GM12878 (cell line): Measurements from ENCODE around the gene ELFN2. TPM values are rescaled to one million over a fixed set of nuclear protein-coding genes. Genes with fewer than 3 reads are reported as not detected.

Experiments used
- ATAC-seq: fragments of 200-7000 bp; cut with Tn5 transposase; 3 replicates; pipeline ENCODE4 v1.9.1; 2020; ENCODE audit warnings: mild to moderate bottlenecking, moderate library complexity
- BruUV-seq: library from RNA; stranded (reverse); fragments of 400-500 nt; replicated peaks from 2 replicates; lab custom pipeline; 2021; lab: Mats Ljungman, UMichigan
- CTCF ChIA-PET: fragments of 300-600 bp; sonication (Branson Sonifier 250); formaldehyde crosslinking; extraction: SDS; loops from one replicate; lab custom pipeline; 2021; ENCODE audit warnings: inconsistent platforms; lab: Yijun Ruan, JAX
- POLR2A ChIA-PET: fragments of 350-600 bp; formaldehyde crosslinking; extraction: SDS; loops from one replicate; lab custom pipeline; 2021; ENCODE audit warnings: inconsistent platforms; lab: Charles Lee
- RAD21 ChIA-PET: fragments of 300-600 bp; sonication (Branson Sonifier 250); formaldehyde crosslinking; loops from one replicate; lab custom pipeline; 2023; ENCODE audit warnings: antibody characterized with exemption; ENCODE audit not compliant: unreplicated experiment; lab: Charles Lee
- SMC1A ChIA-PET: fragments of 300-600 bp; sonication (Branson Sonifier 250); formaldehyde crosslinking; loops from one replicate; lab custom pipeline; 2023; ENCODE audit not compliant: unreplicated experiment, uncharacterized antibody; lab: Charles Lee
- DNase-seq: peaks from one replicate; pipeline ENCODE4 v3.0.0-alpha.2; 2011; ENCODE audit warnings: low read depth, low spot score
- FAIRE-seq: peaks from 3 replicates; lab custom pipeline; 2011; peaks lifted over from hg19 to GRCh38; lab: Jason Lieb, UNC
- H2AFZ ChIP-seq: 2 replicates; pipeline ENCODE4 v1.6.0; 2011; ENCODE audit warnings: low read depth, low read length, control low read depth; ENCODE audit not compliant: control insufficient read depth
- H3K27ac ChIP-seq: 2 replicates; pipeline ENCODE4 v1.5.1; 2011; ENCODE audit warnings: control low read depth; ENCODE audit not compliant: control insufficient read depth, insufficient read depth
- H3K27me3 ChIP-seq, 2 experiments: replicated peaks in 1 of 2; 2 replicates each; pipeline versions ENCODE4 v1.6.0 to v1.6.1; 2011; ENCODE audit warnings: low read length in 1 of 2; ENCODE audit not compliant: control insufficient read depth in 2 of 2, insufficient read depth in 2 of 2
- H3K36me3 ChIP-seq, 2 experiments: 2 replicates each; pipeline ENCODE4 v1.5.1; 2011; ENCODE audit warnings: low read length in 1 of 2; ENCODE audit not compliant: control insufficient read depth in 2 of 2, insufficient read depth in 2 of 2
- H3K4me1 ChIP-seq: 2 replicates; pipeline ENCODE4 v1.6.1; 2011; ENCODE audit warnings: mild to moderate bottlenecking, low read length, moderate library complexity, mixed read lengths; ENCODE audit not compliant: control insufficient read depth, insufficient read depth
- H3K4me2 ChIP-seq: 2 replicates; pipeline ENCODE4 v1.6.0; 2011; ENCODE audit warnings: control low read depth; ENCODE audit not compliant: control insufficient read depth, insufficient read depth
- H3K4me3 ChIP-seq: fragments of 200-600 bp; sonication (generic); 2 replicates; pipeline ENCODE4 v1.5.1; 2016
- H3K79me2 ChIP-seq: 2 replicates; pipeline ENCODE4 v1.6.0; 2011; ENCODE audit warnings: low read length; ENCODE audit not compliant: control insufficient read depth, insufficient read depth
- H3K9ac ChIP-seq: 2 replicates; pipeline ENCODE4 v1.8.0; 2011; ENCODE audit warnings: low read length, control low read depth, mixed read lengths; ENCODE audit not compliant: control insufficient read depth, insufficient read depth
- H3K9me3 ChIP-seq: replicated peaks from 3 replicates; pipeline ENCODE4 v1.5.1; 2011; ENCODE audit warnings: mild to moderate bottlenecking, low read length; ENCODE audit not compliant: control insufficient read depth, insufficient read depth
- H4K20me1 ChIP-seq: 2 replicates; pipeline ENCODE4 v1.6.0; 2011; ENCODE audit not compliant: control insufficient read depth, insufficient read depth
- ASH2L ChIP-seq: fragments of 300-600, 200-600 bp; sonication (generic); IDR thresholded peaks from 2 replicates; pipeline ENCODE4 v1.6.1; 2017; ENCODE audit warnings: low read depth, mild to moderate bottlenecking, borderline replicate concordance
- BHLHE40 ChIP-seq, 2 experiments: fragments of 450-650 bp in 1 of 2; IDR thresholded peaks; 2 replicates each; pipeline ENCODE4 v1.6.1; 2011 to 2017; ENCODE audit warnings: low read depth in 2 of 2, borderline replicate concordance in 1 of 2, improper control_type of control experiment in 1 of 2, low read length in 1 of 2, mild to moderate bottlenecking in 1 of 2
- BMI1 ChIP-seq: fragments of 450-650 bp; IDR thresholded peaks from 2 replicates; pipeline ENCODE4 v1.6.1; 2016; ENCODE audit warnings: mild to moderate bottlenecking, moderate library complexity, borderline replicate concordance
- CBX3 ChIP-seq: fragments of 200-600 bp; sonication (generic); IDR thresholded peaks from 2 replicates; pipeline ENCODE4 v1.6.1; 2016; ENCODE audit warnings: low read depth, borderline replicate concordance
- CHD4 ChIP-seq: fragments of 200-600 bp; sonication (generic); IDR thresholded peaks from 2 replicates; pipeline ENCODE4 v1.6.1; 2016; ENCODE audit warnings: mild to moderate bottlenecking
- CUX1 ChIP-seq: IDR thresholded peaks from 2 replicates; pipeline ENCODE4 v1.6.1; 2012; ENCODE audit warnings: improper control_type of control experiment, low read depth, low read length; ENCODE audit not compliant: insufficient replicate concordance
- EP300 ChIP-seq, 2 experiments: fragments of 150-350 bp in 1 of 2; IDR thresholded peaks; 2 replicates each; pipeline ENCODE4 v1.6.1; 2011 to 2012; ENCODE audit warnings: low read depth in 2 of 2, low read length in 2 of 2, borderline replicate concordance in 1 of 2, improper control_type of control experiment in 1 of 2, inconsistent platforms in 1 of 2; ENCODE audit not compliant: control insufficient read depth in 1 of 2
- GABPA ChIP-seq: IDR thresholded peaks from 2 replicates; pipeline ENCODE4 v1.6.1; 2014; ENCODE audit warnings: antibody characterized with exemption, low read depth, mild to moderate bottlenecking, inconsistent platforms
- HDAC2 ChIP-seq: fragments of 200-600 bp; sonication (generic); IDR thresholded peaks from 2 replicates; pipeline ENCODE4 v1.6.1; 2017
- IKZF1 ChIP-seq: fragments of 450-650 bp; conservative IDR thresholded peaks from 2 replicates; pipeline ENCODE4 v1.6.1; 2017; ENCODE audit warnings: antibody characterized with exemption, mild to moderate bottlenecking
- JUND ChIP-seq: IDR thresholded peaks from 2 replicates; pipeline ENCODE4 v1.6.1; 2012; ENCODE audit warnings: low read depth, mild to moderate bottlenecking, low read length, improper control_type of control experiment, moderate library complexity
- KDM1A ChIP-seq: fragments of 200-600 bp; sonication (generic); IDR thresholded peaks from 2 replicates; pipeline ENCODE4 v1.6.1; 2016; ENCODE audit warnings: borderline replicate concordance
- MTA2 ChIP-seq: fragments of 450-650 bp; IDR thresholded peaks from 2 replicates; pipeline ENCODE4 v1.6.1; 2016; ENCODE audit warnings: low read depth, mild to moderate bottlenecking, moderate library complexity
- MTA3 ChIP-seq: IDR thresholded peaks from 2 replicates; pipeline ENCODE4 v1.6.1; 2012; ENCODE audit warnings: low read length, inconsistent platforms, borderline replicate concordance
- PAX8 ChIP-seq: fragments of 450-650 bp; IDR thresholded peaks from 2 replicates; pipeline ENCODE4 v1.6.1; 2017; ENCODE audit warnings: mild to moderate bottlenecking, moderate library complexity
- PKNOX1 ChIP-seq: fragments of 450-650 bp; IDR thresholded peaks from 2 replicates; pipeline ENCODE4 v1.6.1; 2016; ENCODE audit warnings: mild to moderate bottlenecking
- ZBED1 ChIP-seq: IDR thresholded peaks from 2 replicates; pipeline ENCODE4 v1.6.1; 2016; ENCODE audit warnings: borderline replicate concordance
- ZNF622 ChIP-seq: fragments of 450-650 bp; IDR thresholded peaks from 2 replicates; pipeline ENCODE4 v1.6.1; 2017; ENCODE audit warnings: mild to moderate bottlenecking, inconsistent platforms
- WGBS: methylation state at CpG from one replicate; pipeline ENCODE4 v1.1.6; 2016; ENCODE audit warnings: low lambda C conversion rate; ENCODE audit not compliant: insufficient replicate concordance, insufficient coverage; ENCODE audit errors: missing lambda C conversion rate; 5-methylcytosine and 5-hydroxymethylcytosine counted together
- in situ Hi-C: fragments of 300-500 bp; cut with MboI; formaldehyde crosslinking; loops from 9 replicates; pipeline ENCODE4 v1.14.3; 2018; ENCODE audit warnings: mixed read lengths
- intact Hi-C: fragments of 100-400 bp; cut with micrococcal nuclease; formaldehyde crosslinking; loops from one replicate; pipeline ENCODE4 v1.14.2; 2022; ENCODE audit not compliant: unreplicated experiment
- polyA plus RNA-seq, 11 experiments: library from polyadenylated mRNA; depleted of rRNA in 4 of 11; unstranded in 6 of 11; stranded (reverse) in 5 of 11; fragments of >200 nt; fragmentation: Nextera tagmentation in 4 of 11; fragmentation: Illumina TruSeq in 1 of 11; extraction: Ambion mirVana in 4 of 11; extraction: Trizol in 1 of 11; gene quantifications; 1 replicate in 1 of 11; 2 replicates in 10 of 11; pipeline versions ENCODE4 v1.2.1 to v1.2.3, GENCODE V29; 2011 to 2016; ENCODE audit warnings: inconsistent platforms in 2 of 11, missing spikeins in 2 of 11, low read depth in 1 of 11
- total RNA-seq, 4 experiments: library from RNA; depleted of rRNA in 3 of 4; stranded (reverse); fragments of >200 nt in 3 of 4; fragmentation: Illumina TruSeq in 1 of 4; extraction: Trizol in 1 of 4; gene quantifications; 2 replicates each; pipeline versions ENCODE4 v1.2.1 to v1.2.3, GENCODE V29; 2013 to 2021

The ELFN2 gene
- total and polyA plus RNA-seq, 10 of the 15 experiments (the other 5 are each of a cell fraction or from before 2014, with no cell fraction given), result 0.03 to 0.05 TPM; not detected in 8

DNA sequence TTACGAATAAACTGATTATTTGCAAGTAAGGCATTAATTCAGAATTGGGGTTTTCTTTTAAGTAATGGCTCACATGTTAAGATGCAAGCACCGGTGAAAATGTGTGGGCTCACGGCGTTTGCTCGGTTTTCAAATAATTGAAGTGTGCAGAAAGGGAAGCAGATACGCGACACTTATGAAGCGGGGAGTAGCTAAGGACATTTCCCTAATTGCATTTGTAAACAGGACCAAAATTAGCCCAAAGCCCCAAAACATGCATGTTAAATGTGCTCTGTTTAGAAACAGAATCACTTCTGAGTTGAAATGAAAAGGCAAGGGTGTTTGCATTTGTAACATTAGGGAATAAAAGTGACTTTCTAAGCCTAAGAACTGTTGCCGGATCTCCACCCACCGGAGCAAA, 61.3 kb downstream of the ELFN2 start:
- Histone ChIP-seq H3K27me3 (no peaks in the 10 kb centered on the region), H3K36me3 (no peaks in the 10 kb centered on the region), H3K4me2 (no peak overlapping the region), H3K9me3 (no peaks in the 10 kb centered on the region), H2AFZ (no peak overlapping the region), H3K79me2 (no peaks in the 10 kb centered on the region), H3K4me1 (no peaks in the 10 kb centered on the region; the same call in 1 of the 2 replicates), H3K9ac (no peak overlapping the region), H4K20me1 (no peaks in the 10 kb centered on the region), H3K4me3 (no peak overlapping the region), H3K27ac (no peak overlapping the region)
- ChIA-PET SMC1A (interaction anchor here (1.3 kb wide), 1 partner anchor 9 kb away, joined by 3 read pairs; no protein-coding TSS in a partner anchor), CTCF (no interaction called here), POLR2A (no interaction called here), RAD21 (no interaction called here)
- DNase-seq (no peak), FAIRE-seq (no peak), ATAC-seq (no peak)
- in situ Hi-C loops, result no loop called here
- intact Hi-C loops, result no loop called here
- BruUV-seq, result no TSS peak
- WGBS, result 16% methylated on average over 10 of the region's 10 CpGs
- TF ChIP-seq PAX8, result no peak
- TF ChIP-seq MTA3, result no peak
- TF ChIP-seq EP300 (IDR thresholded peaks at IDR 0.05; ENCODE audit: borderline replicate concordance in 1 of 2, control insufficient read depth in 1 of 2, low read depth in 2 of 2, low read length in 2 of 2), result no peak
- no peak for TF ChIP-seq CBX3
- TF ChIP-seq PKNOX1, result no peak
- no peak for TF ChIP-seq HDAC2
- TF ChIP-seq CUX1, result no peak
- TF ChIP-seq GABPA, result no peak
- no peak for TF ChIP-seq ZNF622
- TF ChIP-seq KDM1A, result no peak
- no peak for TF ChIP-seq JUND
- no peak for TF ChIP-seq ZBED1
- no peak for TF ChIP-seq IKZF1
- TF ChIP-seq BHLHE40 (IDR thresholded peaks at IDR 0.05; ENCODE audit: borderline replicate concordance in 1 of 2, low read depth in 2 of 2, low read length in 1 of 2), result no peak
- TF ChIP-seq MTA2, result no peak
- TF ChIP-seq CHD4, result no peak
- TF ChIP-seq BMI1, result no peak
- TF ChIP-seq ASH2L, result no peak
